Stimulated activated CD4-positive, alpha-beta T cell treated with anti-CD3 and anti-CD28 coated beads, Interleukin-1b, Interleukin-23, amount 100 ng/mL, for 24 hours (primary cell): Measurements from ENCODE around the gene PLEKHH2.

Source experiments
- DNase-seq, 4 experiments: peaks; one replicate each; pipeline ENCODE4 v3.0.0-alpha.2; 2020; ENCODE audit warnings: low read depth in 4 of 4, low spot score in 1 of 4

PLEKHH2 gene

DNA sequence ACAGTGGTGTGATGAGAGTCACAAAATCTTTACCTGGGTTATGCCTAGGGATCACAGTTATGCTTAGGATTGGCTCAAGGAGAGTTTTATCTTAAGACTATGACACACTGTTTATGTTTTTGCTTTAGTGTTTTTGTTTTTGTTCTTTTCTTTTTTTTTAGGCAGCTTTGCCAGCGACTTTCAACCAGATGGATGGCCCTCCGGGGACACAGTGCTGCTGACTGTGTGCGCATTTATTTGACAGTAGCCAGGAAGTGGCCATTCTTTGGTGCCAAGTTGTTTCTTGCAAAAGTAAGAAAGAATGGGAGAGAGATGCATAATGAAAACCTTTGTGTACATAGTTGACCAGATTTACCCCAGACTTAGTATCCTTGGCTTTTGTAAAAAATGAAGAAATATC is 121.7 kb downstream of the PLEKHH2 start:
- no peak for DNase-seq

GRCh38 chr2:43759195-43759594 is 122.1 kb downstream of the PLEKHH2 start:
- DNase-seq = no peak

DNA sequence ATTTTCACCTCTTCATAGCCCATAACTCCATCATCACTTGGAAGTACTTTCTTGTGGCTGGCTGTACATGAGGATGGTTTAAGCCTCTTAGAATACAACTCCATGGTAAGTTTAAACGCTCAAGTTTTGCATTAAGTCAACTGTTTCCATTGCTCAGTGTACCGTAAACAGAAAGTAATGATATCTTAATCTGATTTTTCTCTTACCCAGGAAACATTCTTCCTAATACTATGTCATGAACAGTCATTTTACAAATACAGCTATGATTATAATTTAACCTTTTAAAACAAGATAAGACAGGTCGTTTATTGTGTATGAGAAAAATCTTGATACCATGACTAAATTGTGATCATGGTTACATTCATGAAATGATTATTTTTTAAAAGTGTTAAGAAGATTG is 125.2 kb downstream of the PLEKHH2 start:
- no peak for DNase-seq

GRCh38 chr2:43763091-43763490 is 126.0 kb downstream of the PLEKHH2 start:
- no peak for DNase-seq

GRCh38 chr2:43764086-43764705 is 127.1 kb downstream of the PLEKHH2 start:
- DNase-seq = no peak

DNA sequence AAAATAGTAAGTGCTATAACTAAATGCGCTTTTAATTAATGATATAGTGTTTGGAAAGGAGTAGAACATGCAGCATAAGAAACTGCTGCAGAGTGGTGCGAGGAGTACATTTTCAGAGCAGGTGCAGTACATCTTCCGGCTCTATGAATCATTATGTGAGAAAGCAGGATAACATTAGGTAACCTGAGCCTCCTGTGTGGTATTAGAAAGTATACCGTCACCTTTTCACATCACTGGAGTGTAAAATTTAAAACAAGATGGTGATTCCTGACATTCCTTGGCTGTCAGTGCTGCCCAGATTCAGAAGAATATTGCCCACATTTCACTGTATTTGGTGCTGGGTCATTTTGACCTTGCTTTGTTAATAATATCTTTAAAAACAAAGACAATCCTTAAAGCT is 128.9 kb downstream of the PLEKHH2 start:
- DNase-seq = no peak

GRCh38 chr2:43773876-43774613 is 137.0 kb downstream of the PLEKHH2 start, which contains the start of gene DYNC2LI1:
DYNC2LI1 (plus strand) TSS chr2:43774039; CDS start chr2:43774139, 100 bp downstream.
- peak; percentile 50 to 80 (median 68) for DNase-seq

DNA sequence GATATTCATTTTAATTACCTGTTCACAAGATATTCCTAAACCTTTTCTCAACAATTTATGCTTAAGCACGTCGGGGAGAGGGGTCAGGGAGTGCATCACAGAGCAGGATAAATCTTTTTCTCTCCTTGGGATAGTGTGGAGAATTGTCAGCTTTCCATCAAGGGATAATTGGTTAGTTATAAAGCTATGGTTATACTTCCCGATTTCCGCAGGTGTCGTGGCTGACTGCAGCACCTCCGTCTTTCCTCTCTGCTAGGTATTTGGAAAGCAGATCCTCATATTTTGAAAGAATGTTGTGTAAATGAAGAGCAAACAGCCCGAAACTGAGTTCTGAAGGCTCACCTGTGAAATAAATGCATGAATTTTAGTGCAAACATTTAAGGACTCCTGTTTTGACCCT is 137.6 kb downstream of the PLEKHH2 start:
- no peak for DNase-seq

- no peak for DNase-seq
Measured at GRCh38 chr2:43776324-43776723, 139.3 kb downstream of the PLEKHH2 start.

- DNase-seq = no peak
Measured at GRCh38 chr2:43777306-43777926, 140.4 kb downstream of the PLEKHH2 start.

DNA sequence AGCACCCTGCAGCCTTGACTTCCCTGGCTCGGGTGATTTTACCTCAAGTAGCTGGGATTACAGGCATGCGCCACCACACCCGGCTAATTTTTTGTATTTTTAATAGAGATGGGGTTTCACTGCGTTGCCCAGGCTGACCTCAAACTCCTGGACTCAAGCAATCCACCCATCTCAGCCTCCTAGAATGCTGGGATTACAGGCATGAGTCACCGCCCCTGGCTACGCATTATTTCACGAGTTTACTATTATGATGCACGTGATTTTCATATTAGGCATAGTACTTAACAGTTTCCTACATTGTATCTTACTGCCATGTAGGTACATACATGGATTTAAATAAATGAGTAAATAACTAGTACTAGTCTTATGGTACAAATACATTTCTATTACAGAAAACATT is 141.2 kb downstream of the PLEKHH2 start:
- no peak for DNase-seq

GRCh38 chr2:43787895-43788294 is 150.8 kb downstream of the PLEKHH2 start:
- no peak for DNase-seq

DNA sequence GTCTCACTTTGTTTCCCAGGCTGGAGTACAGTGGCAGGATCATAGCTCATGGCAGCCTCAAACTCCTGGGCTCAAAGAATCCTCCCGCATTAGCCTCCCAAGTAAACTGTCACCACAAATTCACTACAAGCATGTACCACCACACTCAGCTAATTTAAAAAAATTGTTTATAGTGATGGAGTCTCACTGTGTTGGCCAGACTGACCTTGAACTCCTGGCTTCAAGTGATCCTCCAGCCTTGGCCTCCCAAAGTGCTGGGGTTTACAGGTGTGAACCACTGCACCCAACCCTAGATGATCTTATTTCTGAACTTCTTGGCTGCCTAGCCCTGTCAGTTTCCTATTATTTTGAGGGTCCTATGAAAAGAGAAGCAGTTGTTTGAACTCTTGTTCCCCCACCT is 151.6 kb downstream of the PLEKHH2 start:
- no peak for DNase-seq

DNA sequence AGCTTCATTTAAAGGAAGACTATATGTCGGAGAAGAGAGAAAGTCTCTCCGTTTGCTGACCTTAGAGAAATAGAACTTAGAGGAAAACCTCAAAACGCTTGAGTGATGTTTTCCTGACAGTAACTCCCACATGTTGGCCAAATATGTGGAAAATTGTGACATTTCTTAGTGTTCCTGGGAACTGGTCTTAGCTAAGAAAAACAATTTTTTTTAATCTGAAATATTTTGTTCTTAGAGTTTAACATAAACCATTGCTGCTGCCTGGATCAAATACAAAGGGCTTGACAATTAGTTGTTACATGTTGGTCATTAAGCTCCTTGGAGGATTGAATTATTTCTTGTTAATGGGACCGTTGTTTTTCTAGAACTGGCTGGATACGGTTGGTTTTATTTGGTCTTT is 153.1 kb downstream of the PLEKHH2 start:
- no peak for DNase-seq

DNA sequence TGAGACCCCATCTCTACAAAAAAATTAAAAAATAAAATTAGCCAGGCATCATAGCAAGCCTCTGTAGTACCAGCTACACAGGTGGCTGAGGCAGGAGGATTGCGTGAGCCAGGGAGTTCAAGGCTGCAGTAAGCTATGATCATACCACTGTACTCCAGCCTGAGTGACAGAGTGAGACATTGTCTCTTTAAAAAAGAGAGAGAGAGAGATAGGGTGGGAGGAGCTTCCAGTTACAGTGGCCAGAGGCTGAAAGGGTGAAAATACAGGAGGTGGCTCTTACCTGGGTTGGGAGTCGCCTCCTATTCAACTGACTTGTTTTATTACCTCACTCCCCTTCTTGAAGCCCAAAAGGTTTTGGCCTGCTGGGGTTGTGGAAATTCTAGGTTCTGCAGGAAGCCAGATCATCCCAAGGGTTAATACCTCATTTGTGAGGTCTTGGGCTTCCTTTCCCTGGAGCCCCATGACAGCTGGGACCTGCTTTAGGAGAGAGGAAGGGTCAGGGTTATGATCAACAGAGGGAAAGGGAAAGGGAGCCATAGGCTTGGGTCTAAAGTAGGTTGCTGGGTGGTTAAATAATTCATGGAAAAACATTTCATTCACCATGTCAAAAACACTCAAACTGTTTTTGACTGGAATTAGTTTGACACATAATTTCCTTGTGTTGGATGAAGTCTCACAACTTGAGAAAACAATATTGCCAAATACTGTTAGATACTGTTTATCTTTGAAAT is 154.1 kb downstream of the PLEKHH2 start:
- no peak for DNase-seq

GRCh38 chr2:43792653-43793052 is 155.6 kb downstream of the PLEKHH2 start:
- DNase-seq = no peak

GRCh38 chr2:43794956-43795355 is 157.9 kb downstream of the PLEKHH2 start:
- no peak for DNase-seq

- DNase-seq = no peak
Measured at GRCh38 chr2:43796206-43796605, 159.1 kb downstream of the PLEKHH2 start.

- no peak for DNase-seq
Measured at GRCh38 chr2:43798300-43798699, 161.2 kb downstream of the PLEKHH2 start.

DNA sequence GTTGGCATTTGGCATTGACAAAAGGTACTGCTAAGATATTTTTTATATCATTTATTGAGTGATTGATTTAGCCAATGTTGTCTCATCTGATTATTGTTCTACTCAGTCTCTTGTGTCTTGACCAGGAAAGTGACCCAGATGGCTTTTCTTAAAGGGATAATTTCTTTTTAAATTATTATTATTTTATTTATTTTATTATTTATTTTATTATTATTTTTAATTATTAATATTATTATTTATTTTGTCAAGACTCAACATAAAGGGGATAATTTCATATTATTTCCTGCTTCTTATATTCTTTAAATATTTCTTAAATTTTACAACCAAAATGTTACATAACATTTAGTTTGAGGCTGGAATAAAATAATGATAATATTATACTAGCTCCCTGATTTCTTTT is 163.8 kb downstream of the PLEKHH2 start:
- no peak for DNase-seq

- DNase-seq = no peak
Measured at GRCh38 chr2:43802135-43802534, 165.1 kb downstream of the PLEKHH2 start.

DNA sequence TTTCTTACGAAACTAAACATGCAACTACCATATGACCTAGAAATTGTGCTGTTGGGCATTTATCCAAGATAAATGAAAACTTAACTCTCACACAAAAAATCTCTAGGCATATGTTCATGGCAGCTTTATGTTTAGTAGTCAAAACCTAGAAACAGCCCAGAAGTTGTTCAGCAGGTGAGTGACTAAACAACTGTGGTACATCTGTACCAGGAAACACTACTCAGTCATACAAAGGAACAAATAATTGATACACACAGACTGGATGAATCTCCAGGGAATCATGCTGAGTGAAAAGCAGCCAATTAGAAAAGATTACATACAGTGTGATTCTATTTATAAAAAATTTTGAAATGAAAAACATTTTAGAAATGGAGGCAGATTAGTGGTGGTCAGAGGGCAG is 166.1 kb downstream of the PLEKHH2 start:
- no peak for DNase-seq
